ENCODE results near the gene SMG6.

SMG6 gene

DNA sequence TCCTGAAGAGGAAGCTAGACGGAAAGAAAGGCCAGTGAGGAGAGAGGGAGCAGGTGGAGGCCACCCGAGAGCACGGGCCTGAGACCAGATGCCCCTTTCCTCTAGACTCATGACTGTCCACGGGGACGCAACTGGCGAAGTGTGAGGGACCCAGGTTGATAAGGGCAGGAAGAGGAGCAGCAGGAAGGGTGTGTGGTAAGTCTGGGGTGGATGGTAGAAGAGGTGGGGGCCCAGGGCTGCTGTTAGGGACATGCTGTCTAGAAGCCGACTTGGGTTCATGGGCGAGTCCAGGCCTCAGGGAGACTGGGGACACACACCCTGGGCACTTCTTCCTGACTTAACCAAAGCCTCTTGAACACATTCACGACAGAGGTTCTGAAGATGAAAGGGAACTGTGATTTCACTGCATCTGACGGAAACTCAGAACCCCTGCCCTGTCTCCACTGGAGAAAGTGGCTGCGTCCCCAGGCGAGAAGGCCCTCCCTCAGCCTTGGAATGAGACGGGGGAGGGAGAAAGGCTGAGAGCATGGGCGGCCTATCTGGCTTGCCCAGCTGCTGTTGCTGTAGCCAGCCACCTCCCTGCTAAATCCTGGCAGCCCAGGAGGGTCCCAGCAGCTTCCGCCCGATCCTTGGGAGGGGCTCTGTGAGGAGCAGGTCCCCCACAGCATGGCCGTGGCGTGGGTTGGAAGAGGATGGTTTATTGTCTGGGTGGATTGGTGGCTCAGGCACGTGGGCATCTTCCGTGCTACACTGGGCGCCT lies 242.7 kb downstream of the SMG6 start:
- DNase-seq (ENCODE audit: low read depth in 2 of 2), result no peak

DNA sequence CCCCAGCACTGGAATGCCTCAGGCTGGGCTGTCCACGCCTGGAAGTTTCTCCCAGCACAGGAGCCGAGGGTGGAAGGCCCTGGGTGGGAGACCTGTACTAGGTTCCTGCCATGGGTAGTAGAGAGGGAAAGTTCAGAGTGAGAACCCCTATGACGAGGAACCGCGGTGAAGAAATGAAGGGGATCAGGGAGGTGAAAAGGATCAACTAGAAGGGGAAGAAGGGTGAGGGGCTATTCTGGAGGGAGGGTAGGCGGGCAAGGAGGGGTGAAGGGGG lies 243.3 kb downstream of the SMG6 start:
- DNase-seq (ENCODE audit: low read depth in 2 of 2), result no peak

DNA sequence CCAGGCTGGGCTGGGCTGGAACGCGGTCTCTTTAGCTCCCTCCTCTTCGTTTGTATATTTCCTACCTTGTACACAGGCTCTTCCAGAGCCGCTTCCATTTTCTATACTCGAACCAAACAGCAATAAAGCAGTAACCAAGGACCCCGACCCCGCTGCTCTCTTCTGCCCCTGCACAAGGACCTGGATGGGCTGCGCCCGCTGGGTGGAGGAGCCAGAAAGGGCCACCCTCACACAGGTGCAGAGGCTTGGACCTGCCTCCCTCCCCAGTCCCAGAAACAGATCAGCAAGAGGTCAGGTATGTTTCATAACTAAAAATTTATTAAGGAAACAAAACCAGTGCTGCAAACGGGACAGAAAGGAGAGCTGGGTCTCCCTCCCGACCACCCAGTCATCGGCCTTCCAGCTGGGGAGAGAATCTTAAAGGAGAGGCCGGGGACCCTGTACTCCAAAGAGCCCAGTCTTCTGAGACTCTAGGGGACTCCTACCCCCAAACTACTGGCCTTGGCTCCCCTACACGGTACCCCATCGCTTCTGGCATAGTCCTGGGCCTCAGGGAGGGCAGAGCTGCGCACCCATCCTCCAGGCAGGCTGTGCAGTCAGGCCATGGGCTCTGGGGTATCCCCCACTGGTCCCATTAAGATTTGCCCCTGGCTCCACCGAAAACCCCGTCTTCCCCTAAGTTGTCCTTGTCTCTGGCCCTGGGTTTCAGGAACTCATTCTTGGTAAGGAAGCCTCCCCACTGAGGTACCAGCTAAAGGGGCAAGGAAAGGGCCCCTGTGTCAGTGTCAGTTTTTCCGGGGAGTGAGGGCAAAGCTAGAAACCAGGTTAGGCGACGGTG lies 243.8 kb downstream of the SMG6 start:
- no peak for DNase-seq (ENCODE audit: low read depth in 2 of 2)

DNA sequence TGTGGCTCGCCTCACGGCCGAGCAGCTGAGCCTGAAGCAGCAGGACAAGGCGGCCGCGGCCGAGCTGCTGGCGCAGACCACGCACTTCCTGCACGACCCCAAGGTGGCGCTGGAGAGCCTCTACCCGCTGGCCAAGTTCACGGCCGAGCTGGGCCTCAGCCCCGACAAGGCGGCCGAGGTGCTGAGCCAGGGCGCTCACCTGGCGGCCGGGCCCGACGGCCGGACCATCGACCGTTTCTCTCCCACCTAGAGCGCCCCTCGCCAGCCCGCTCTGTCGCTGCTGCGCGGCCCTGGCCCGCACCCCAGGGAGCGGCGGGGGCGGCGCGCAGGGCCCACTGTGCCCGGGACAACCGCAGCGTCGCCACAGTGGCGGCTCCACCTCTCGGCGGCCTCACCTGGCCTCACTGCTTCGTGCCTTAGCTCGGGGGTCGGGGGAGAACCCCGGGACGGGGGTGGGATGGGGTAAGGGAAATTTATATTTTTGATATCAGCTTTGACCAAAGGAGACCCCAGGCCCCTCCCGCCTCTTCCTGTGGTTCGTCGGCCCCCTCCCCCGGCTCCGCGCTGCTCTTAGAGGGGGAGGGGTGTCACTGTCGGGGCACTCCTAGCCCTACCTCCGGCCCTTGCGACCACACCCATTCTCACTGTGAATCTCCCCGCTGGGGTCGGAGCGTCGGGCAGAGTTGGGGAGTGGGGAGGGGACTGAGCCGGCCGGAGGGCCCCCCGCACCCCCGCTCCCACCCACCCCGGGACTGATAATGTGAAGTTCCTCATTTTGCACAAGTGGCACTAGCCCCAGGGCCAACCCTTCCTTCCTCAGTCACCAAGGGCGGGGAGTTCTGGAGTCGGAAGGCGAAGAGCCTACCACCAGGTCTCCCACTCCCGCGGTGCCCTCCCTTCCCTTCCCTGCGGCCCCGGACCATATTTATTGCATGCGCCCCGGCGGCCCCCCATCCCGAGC lies 244.7 kb downstream of the SMG6 start:
- DNase-seq (ENCODE audit: low read depth in 2 of 2), result no peak

DNA sequence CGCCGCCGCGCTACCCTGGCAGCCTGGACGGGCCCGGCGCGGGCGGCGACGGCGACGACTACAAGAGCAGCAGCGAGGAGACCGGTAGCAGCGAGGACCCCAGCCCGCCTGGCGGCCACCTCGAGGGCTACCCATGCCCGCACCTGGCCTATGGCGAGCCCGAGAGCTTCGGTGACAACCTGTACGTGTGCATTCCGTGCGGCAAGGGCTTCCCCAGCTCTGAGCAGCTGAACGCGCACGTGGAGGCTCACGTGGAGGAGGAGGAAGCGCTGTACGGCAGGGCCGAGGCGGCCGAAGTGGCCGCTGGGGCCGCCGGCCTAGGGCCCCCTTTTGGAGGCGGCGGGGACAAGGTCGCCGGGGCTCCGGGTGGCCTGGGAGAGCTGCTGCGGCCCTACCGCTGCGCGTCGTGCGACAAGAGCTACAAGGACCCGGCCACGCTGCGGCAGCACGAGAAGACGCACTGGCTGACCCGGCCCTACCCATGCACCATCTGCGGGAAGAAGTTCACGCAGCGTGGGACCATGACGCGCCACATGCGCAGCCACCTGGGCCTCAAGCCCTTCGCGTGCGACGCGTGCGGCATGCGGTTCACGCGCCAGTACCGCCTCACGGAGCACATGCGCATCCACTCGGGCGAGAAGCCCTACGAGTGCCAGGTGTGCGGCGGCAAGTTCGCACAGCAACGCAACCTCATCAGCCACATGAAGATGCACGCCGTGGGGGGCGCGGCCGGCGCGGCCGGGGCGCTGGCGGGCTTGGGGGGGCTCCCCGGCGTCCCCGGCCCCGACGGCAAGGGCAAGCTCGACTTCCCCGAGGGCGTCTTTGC lies 245.6 kb downstream of the SMG6 start:
- no peak for DNase-seq (ENCODE audit: low read depth in 2 of 2)

DNA sequence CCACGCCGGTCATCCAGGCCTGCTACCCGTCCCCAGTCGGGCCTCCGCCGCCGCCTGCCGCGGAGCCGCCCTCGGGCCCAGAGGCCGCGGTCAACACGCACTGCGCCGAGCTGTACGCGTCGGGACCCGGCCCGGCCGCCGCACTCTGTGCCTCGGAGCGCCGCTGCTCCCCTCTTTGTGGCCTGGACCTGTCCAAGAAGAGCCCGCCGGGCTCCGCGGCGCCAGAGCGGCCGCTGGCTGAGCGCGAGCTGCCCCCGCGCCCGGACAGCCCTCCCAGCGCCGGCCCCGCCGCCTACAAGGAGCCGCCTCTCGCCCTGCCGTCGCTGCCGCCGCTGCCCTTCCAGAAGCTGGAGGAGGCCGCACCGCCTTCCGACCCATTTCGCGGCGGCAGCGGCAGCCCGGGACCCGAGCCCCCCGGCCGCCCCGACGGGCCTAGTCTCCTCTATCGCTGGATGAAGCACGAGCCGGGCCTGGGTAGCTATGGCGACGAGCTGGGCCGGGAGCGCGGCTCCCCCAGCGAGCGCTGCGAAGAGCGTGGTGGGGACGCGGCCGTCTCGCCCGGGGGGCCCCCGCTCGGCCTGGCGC lies 246.3 kb downstream of the SMG6 start:
- no peak for DNase-seq (ENCODE audit: low read depth in 2 of 2)

DNA sequence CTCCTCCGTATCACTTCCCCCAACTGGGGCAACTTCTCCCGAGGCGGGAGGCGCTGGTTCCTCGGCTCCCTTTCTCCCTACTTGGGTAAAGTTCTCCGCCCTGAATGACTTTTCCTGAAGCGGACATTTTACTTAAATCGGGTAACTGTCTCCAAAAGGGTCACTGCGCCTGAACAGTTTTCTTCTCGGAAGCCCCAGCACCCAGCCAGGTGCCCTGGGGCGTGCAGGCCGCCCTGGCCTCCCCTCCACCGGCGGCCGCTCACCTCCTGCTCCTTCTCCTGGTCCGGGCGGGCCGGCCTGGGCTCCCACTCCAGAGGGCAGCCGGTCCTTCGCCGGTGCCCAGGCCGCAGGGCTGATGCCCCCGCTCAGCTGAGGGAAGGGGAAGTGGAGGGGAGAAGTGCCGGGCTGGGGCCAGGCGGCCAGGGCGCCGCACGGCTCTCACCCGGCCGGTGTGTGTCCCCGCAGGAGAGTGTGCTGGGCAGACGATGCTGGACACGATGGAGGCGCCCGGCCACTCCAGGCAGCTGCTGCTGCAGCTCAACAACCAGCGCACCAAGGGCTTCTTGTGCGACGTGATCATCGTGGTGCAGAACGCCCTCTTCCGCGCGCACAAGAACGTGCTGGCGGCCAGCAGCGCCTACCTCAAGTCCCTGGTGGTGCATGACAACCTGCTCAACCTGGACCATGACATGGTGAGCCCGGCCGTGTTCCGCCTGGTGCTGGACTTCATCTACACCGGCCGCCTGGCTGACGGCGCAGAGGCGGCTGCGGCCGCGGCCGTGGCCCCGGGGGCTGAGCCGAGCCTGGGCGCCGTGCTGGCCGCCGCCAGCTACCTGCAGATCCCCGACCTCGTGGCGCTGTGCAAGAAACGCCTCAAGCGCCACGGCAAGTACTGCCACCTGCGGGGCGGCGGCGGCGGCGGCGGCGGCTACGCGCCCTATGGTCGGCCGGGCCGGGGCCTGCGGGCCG lies 247.1 kb downstream of the SMG6 start:
- no peak for DNase-seq (ENCODE audit: low read depth in 2 of 2)

DNA sequence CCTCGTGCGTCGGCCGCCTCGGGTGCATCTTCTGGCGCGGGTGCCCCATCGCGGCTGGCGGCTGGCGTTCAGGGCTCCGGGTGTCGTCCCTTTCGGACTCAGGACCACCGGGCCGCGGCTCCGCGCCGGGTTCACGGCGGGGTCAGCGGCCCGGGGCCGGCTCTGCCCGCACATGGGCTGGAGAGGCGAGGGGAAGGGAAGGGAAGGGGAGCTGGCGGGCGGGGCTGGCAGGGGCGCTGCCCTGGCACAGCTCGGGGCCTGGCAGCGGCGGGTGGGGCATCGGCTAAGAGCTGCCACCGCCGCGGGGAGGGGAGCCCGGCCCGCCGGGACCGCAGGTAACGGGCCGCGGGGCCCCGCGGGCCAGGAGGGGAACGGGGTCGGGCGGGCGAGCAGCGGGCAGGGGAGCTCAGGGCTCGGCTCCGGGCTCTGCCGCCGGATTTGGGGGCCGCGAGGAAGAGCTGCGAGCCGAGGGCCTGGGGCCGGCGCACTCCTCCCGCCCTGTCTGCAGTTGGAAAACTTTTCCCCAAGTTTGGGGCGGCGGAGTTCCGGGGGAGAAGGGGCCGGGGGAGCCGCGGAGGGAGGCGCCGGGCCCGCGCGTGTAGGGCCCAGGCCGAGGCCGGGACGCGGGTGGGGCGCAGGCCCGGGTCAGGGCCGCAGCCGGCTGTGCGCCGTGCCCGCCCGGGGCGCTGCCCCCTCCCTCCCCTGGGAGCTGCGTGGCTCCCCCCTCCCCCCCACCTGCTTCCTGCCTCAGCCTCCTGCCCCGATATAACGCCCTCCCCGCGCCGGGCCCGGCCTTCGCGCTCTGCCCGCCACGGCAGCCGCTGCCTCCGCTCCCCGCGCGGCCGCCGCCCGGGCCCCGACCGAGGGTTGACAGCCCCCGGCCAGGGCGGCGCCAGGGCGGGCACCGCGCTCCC lies 248.0 kb downstream of the SMG6 start:
- DNase-seq (ENCODE audit: low read depth in 2 of 2), result no peak

DNA sequence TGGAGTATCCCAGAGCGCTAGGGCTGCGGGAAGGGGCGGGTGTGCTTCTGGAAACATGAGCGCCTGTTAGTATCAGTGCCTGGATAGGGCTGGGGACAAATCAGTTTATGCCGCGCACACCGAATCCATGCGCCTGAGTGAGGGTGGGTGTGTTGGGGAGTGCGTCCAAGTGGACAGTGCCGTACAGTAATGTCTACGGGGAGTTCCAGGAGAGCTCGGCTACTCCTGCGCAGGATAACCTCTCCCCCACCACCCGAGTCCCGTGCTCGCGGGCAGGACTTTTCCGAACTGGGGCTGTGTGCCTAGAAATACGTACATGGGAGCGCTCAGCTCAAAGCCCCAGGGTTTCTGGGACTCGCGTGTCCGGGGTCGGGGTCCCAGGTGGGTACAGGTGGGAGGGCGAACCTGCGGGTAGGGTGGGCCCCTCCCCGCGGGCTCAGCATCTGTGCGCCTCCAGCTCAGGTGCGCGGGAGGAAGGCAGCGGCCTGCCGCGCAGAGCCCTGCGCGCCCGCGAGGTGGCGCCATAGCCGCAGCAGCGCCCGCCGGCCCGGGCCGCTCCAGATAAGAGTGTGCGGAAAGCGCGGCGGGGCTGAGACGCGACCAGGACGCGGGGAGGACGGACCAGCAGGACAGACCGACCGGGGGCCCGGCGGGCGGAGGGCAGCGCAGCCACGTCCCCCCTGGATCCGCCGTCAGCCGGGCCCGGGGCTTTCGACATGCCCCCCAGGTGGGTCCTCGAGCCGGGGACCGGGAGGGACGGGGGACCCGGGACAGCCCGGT lies 248.9 kb downstream of the SMG6 start, which contains the start of gene HIC1:
Gene HIC1 (plus strand): TSS at position 592 of the 780 bp plus-strand sequence. CDS start 1,588 bp downstream, outside the sequence.
- peak in 1 of 2 donors; percentile 67 for DNase-seq (ENCODE audit: low read depth in 2 of 2)

DNA sequence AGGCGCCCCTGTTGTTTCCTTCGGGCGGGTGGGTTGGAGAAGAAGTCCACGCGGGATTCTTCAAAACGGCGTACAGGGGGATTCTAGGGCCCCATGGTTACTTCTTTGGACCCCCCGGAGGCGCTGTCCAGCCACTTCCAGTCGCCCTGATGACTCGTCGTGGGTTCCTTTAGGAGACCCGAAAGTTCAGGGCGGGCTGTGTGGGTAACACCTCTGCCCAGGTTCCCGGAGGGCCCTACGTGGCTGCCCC lies 249.4 kb downstream of the SMG6 start:
- DNase-seq (ENCODE audit: low read depth in 2 of 2), result no peak

DNA sequence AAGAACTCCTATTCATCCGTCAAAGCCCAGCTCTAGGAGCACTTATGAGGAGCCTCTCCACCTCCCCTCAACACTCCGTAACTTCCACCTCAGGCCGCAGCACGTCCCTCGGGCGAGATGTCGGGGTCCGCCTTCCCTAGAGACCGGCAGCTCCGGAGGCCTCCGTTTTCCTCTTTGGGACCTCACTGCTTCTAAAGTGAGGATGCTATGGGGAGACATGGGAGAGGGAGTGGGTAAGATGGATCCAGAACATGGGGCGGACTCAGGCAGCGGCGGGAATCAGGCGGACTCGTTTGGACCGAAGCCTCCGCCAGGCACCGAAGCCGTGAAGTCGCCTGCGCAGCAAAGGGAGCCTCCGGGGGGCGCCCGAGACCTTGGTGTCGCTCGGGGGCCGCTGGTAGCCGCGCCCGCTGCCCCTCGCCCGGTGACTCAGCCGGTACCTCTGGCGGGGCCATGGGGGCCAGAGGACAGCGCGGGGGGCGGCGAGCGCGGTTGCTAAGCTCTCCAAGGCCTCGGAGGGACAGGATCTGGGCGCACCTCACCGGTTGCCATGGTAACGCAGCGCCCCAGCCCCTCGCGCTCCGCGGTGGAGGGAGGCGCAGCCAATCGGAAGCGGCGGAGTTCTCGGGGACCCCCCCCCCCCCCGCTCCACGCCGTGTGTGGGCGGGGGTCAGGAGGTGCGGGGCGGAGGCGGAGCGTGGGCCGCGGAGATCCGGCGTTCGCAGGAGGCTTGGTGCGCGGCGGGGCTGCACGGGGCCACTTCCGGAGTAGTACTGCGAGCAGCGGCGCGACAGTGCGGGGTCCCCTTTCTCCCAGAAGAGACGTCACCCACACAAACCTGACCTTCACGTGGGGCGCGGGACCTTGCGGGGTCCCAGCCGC lies 250.0 kb downstream of the SMG6 start:
- DNase-seq (ENCODE audit: low read depth in 2 of 2), result peak in 1 of 2 donors; percentile 61

DNA sequence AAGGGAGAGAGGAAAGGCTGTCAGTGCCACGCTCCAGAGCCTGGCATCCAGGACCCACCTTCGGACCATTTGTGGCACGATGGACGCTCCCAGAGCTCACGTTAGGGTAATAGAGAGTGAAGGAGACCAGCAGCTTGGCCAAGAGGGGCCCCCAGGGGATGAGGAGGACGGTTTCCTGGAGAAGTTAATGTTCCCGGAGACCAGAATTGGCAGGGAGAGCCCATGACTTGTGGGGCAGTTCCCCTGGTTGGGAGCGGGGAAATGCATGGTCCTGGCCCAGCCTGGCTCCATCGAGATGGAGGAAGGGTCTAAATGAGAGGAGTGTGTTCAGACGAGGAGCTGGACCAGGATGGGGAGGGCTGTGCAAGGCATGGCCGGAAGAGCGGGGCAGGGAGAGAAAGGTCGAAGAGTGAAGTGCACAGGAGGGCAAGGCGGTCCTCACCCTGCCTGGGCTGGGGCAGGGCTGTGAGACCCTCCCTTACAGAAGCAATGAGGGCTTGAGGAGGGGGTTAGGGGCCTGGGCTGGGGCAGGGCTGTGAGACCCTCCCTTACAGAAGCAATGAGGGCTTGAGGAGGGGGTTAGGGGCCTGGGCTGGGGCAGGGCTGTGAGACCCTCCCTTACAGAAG lies 251.5 kb downstream of the SMG6 start:
- DNase-seq (ENCODE audit: low read depth in 2 of 2), result no peak

DNA sequence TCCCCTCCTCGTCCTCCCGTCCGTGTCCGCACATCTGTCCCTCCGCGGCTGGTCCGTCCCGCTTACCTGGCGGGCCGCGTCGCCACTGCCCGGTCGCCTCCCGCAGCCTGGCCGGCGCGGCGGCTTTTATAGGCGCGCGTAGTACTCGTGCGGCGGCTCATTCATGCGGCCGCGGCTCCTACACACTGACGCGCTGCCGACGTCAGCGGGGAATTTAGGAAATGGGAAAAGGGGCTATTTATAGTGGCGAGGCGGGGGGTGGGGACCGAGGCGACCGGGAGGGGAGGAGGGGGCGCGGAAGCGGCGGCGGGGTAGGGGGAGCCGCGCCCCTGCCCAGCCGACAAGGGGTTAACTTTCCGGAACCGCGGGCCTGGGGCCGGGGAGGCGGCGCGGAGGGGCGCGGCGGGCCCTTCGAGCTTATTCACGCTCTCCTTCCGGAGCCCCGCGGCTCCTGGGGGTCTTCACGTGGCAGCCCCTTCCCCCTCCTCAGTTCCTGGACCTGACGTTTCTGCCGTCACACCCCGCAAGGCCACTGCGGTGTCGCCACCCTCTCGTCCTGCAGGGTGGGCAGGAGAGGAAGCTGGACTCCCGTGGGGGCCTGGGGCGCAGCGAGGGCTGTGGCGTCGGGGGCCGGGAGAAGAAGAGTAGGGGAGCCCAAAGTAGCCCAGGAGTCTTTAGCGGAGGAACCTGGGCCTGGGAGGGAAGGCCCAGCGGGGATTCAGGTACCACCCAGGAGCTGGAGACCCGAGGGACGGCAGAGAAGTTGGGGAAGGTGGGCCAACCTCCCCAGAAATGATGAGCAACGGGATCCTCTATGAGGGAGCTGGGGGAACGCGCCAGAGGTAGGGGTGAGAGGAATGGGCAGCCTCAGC lies 252.3 kb downstream of the SMG6 start:
- no peak for DNase-seq (ENCODE audit: low read depth in 2 of 2)

DNA sequence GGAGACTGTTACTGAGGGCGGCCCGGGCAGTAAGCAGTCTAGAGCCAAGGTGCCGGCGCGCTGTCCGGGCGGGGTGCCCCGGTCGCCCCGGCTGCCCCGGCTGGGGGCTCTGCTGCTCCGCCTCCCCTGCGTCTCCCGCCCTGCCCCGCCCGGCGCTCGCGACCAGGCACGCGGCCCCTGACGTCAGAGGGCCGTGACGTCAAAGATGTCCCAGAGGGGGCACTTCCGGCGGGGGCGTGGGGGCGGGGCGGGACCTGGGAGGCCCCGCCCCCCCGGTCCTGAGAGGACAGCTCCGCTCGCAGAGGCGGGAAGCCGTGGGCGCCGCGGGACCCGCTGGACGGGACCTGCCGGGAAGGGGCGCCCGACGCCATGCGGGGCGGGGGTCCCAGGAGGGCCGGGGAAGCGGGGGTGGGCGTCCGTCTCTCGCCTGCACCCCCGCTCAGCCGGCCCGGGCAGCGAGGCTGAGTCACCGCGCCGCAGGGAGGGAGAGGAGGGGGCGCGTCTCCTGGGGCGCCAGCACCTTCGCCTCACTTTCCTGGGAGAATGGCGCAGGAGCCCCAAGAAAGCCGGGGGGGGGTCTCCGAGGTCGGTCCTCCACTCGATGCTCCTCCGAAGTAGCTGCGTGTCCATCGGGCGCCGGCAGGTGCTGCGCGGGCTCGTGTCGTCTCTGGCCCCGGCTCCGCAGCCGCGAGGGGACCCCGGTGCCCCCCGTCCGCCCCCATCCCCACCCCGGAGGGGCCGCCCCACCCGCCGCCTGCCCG lies 253.1 kb downstream of the SMG6 start:
- peak in 1 of 2 donors; percentile 65 for DNase-seq (ENCODE audit: low read depth in 2 of 2)
